ENCODE results near the gene STAC3. TPM values are rescaled to one million over a fixed set of nuclear protein-coding genes. Genes with fewer than 3 reads are reported as not detected.

The STAC3 gene
- total RNA-seq, 2 experiments from 2014 or later = 0.93 to 1.5 TPM

Small RNAs within 50 kb of the gene (microRNA-seq; reads per million reads assigned to microRNA genes)
- gene MIR1228 (ENCODE audit: borderline microRNAs expressed, borderline replicate concordance) = not detected

Other genes starting within 250 kb of the STAC3 start
- 1 to 10 TPM; 5.1 to 5.5 TPM for gene ZBTB39, start 244.6 kb downstream of the STAC3 start, total RNA-seq
- gene TAC3, start 234.7 kb downstream of the STAC3 start, total RNA-seq = under 1 TPM in 1 of 2 experiments, not detected in 1; 0.48 TPM
- 1 to 10 TPM; 1.4 to 1.5 TPM for gene MYO1A, start 201.1 kb downstream of the STAC3 start, total RNA-seq
- gene NEMP1, start 172.4 kb downstream of the STAC3 start, total RNA-seq = 10 to 100 TPM; 71.3 to 72.2 TPM
- 10 to 100 TPM; 18.4 to 19.1 TPM for gene NAB2, start 162.1 kb downstream of the STAC3 start, total RNA-seq
- 100 to 1,000 TPM; 188 to 193 TPM for gene STAT6, start 139.8 kb downstream of the STAC3 start, total RNA-seq
- gene LRP1, start 122.7 kb downstream of the STAC3 start, total RNA-seq = 1 to 10 TPM; 1.0 to 1.5 TPM
- not detected for gene LRP1-AS, start 103.6 kb downstream of the STAC3 start, total RNA-seq
- gene NXPH4, start 34.4 kb downstream of the STAC3 start, total RNA-seq = under 1 TPM; 0.25 to 0.79 TPM
- gene SHMT2, start 21.5 kb downstream of the STAC3 start, total RNA-seq = 100 to 1,000 TPM; 542 to 552 TPM
- 10 to 100 TPM; 42.2 to 44.8 TPM for gene R3HDM2, start 179.9 kb upstream of the STAC3 start, total RNA-seq
- gene INHBC, start 183.6 kb upstream of the STAC3 start, total RNA-seq = not detected
- 1 to 10 TPM in 1 of 2 experiments, under 1 TPM in 1; 0.81 to 1.0 TPM for gene INHBE, start 204.1 kb upstream of the STAC3 start, total RNA-seq
- not detected for gene GLI1, start 208.6 kb upstream of the STAC3 start, total RNA-seq
- gene ARHGAP9, start 228.7 kb upstream of the STAC3 start, total RNA-seq = 10 to 100 TPM; 95.9 to 97.9 TPM
- 100 to 1,000 TPM; 481 to 489 TPM for gene MARS1, start 236.9 kb upstream of the STAC3 start, total RNA-seq